ENCODE results near the gene ABHD8. TPM values are rescaled to one million over a fixed set of nuclear protein-coding genes. Genes with fewer than 3 reads are reported as not detected.

Gene ABHD8
- total RNA-seq (2014; rRNA removed; shearing (Covaris generic)) (10.9 and 19.1 TPM in 2 replicates), polyA plus RNA-seq (2016; fragmentation: Nextera tagmentation; extraction: Ambion mirVana) (8.7 and 9.1 TPM in 2 replicates)

DNA sequence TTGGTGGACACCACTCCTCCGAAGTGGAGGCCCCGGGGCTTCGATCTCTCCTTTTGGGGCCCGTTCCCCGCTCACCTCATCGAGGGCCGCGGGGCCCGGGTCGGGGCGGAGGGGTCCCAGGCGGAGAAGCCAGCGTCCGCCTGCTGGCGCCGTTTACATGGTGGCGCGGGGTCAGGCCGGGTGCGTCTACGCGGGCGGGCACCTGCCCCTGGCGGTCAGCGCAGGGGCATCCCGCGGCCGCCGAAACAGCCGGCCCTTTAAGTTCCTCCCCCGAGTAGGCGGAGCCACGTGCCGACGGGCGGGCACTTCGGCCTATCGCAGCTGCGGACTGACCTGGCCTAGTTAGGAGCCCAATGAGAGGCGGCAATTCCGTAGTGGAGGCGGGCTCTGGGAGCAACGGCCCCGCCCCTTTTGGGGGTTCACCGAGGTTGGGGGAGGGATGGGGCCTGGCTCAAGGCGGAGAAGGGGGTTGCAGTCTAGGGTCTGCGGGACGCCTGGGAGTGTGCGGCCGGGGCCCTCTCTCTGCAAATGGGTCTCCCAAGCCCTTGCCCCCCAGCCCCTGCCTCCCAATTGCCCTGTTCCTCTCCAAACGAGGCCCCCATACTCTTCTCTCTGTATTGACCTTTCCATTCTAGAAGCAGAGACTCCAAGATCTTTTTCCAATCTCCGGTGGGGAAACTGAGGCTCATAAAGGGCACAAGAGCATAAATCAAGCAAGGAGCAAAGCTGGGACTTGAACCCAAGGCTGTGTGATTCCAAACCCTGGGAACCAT lies at the start of gene ABHD8:
TSS of gene ABHD8 (minus strand) at position 259 of the 773 bp plus-strand sequence. CDS start 1,809 bp downstream, outside the sequence.
- TF ChIP-seq EZH2phosphoT487 (IDR thresholded peaks at IDR 0.05; ENCODE audit: insufficient read depth, low read depth) (no peak), EZH2 (IDR thresholded peaks at IDR 0.05; ENCODE audit: insufficient read depth, poor library complexity, severe bottlenecking) (no peak)
- Histone ChIP-seq H3F3A (ENCODE audit: insufficient read depth) (peaks cover 18% of the 10 kb centered on the region), H3K4me3 (peak within 1 kb of the TSS; percentile 77), H3K36me3 (ENCODE audit: low read depth) (no peaks in the 10 kb centered on the region), H4K20me1 (ENCODE audit: insufficient read depth) (no peaks in the 10 kb centered on the region), H3K9ac (peak within 1 kb of the TSS; percentile 66), H2AFZ (peak within 1 kb of the TSS; percentile 84), H3K9me2 (ENCODE audit: insufficient read depth) (no peaks in the 10 kb centered on the region), H3K79me2 (ENCODE audit: insufficient read depth) (peaks cover 15% of the 10 kb centered on the region), H3K4me1 (ENCODE audit: insufficient read depth) (peaks cover 22% of the 10 kb centered on the region), H3K9me3 (ENCODE audit: low read depth) (no peaks in the 10 kb centered on the region), H3K27me3 (replicated peaks; ENCODE audit: insufficient read depth) (no peaks in the 10 kb centered on the region), H3K27ac (no peak within 1 kb of the TSS), H3K4me2 (ENCODE audit: unreplicated experiment) (peak within 1 kb of the TSS; percentile 72)
- in situ Hi-C loops (cut with MboI): loop anchor here (10.0 kb wide), 1 partner anchor 81 kb away; no protein-coding TSS in a partner anchor
- WGBS, 2 experiments (ENCODE audit: low coverage in 1 of 2, low lambda C conversion rate in 2 of 2, missing lambda C conversion rate in 2 of 2): 1% methylated on average over 35 to 36 of the region's 52 CpGs
- peak; percentile 98 for DNase-seq

DNA sequence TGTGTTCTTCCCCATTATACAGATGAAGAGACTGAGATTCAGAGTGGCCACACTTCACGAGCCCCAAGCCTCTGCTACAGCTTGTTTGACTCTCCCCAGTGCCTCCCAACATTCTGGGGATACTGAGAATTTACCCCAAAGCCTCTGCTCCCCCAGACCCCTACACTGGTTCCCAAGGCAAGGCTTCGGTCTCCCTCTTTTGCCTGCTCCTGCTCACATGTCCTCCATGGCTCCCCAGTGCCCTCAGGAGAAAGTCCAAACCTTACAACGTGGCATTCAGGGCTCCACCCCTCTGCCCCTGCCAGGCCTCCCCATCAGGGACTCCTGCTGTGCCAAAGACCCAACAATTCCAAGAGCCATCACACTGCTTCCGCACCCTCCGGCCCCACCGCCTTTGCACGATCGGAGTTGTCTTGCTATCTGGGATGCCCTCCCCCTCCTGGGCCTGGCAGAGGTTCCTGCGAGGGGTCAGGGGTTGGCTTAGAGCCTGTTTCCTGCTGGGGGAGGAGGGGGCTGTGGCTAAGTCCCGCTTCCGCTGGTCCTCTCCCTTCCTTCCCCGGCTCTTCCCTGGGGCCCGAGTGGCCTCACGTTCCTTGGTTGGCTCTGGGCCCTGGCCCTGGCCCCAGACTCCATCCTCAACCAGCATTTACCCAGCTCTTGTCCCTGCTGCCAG lies 49.5 kb upstream of the ABHD8 start:
- Histone ChIP-seq H3K4me1 (ENCODE audit: insufficient read depth) (no peaks in the 10 kb centered on the region), H2AFZ (no peak overlapping the region), H4K20me1 (ENCODE audit: insufficient read depth) (no peaks in the 10 kb centered on the region), H3K4me2 (ENCODE audit: unreplicated experiment) (no peak overlapping the region), H3K4me3 (no peak overlapping the region), H3K9me3 (ENCODE audit: low read depth) (no peaks in the 10 kb centered on the region), H3K79me2 (ENCODE audit: insufficient read depth) (no peaks in the 10 kb centered on the region), H3K36me3 (ENCODE audit: low read depth) (no peaks in the 10 kb centered on the region), H3K27me3 (replicated peaks; ENCODE audit: insufficient read depth) (no peaks in the 10 kb centered on the region; the same call in 1 of the 2 replicates), H3F3A (ENCODE audit: insufficient read depth) (no peaks in the 10 kb centered on the region), H3K9ac (no peak overlapping the region), H3K9me2 (ENCODE audit: insufficient read depth) (no peaks in the 10 kb centered on the region), H3K27ac (no peak overlapping the region)
- no peak for DNase-seq
- WGBS, 2 experiments (ENCODE audit: low coverage in 1 of 2, low lambda C conversion rate in 2 of 2, missing lambda C conversion rate in 2 of 2): 39 to 45% methylated on average over 5 to 14 of the region's 14 CpGs
- in situ Hi-C loops (cut with MboI): no loop called here
- no peak for TF ChIP-seq EZH2phosphoT487 (IDR thresholded peaks at IDR 0.05; ENCODE audit: insufficient read depth, low read depth)
- no peak for TF ChIP-seq EZH2 (IDR thresholded peaks at IDR 0.05; ENCODE audit: insufficient read depth, poor library complexity, severe bottlenecking)

GRCh38 chr19:17351815-17352435 lies 48.7 kb upstream of the ABHD8 start:
- H3K27me3 ChIP-seq (replicated peaks; ENCODE audit: insufficient read depth): no peaks in the 10 kb centered on the region; the same call in 1 of the 2 replicates
- no peak overlapping the region for H3K27ac ChIP-seq
- no peaks in the 10 kb centered on the region for H3F3A ChIP-seq (ENCODE audit: insufficient read depth)
- H3K9ac ChIP-seq: no peak overlapping the region
- no peaks in the 10 kb centered on the region for H3K4me1 ChIP-seq (ENCODE audit: insufficient read depth)
- no peaks in the 10 kb centered on the region for H3K79me2 ChIP-seq (ENCODE audit: insufficient read depth)
- no peak for DNase-seq
- H2AFZ ChIP-seq: no peak overlapping the region
- in situ Hi-C loops (cut with MboI): no loop called here
- no peak overlapping the region for H3K4me2 ChIP-seq (ENCODE audit: unreplicated experiment)
- TF ChIP-seq EZH2 (IDR thresholded peaks at IDR 0.05; ENCODE audit: insufficient read depth, poor library complexity, severe bottlenecking): no peak
- no peak for TF ChIP-seq EZH2phosphoT487 (IDR thresholded peaks at IDR 0.05; ENCODE audit: insufficient read depth, low read depth)
- H3K36me3 ChIP-seq (ENCODE audit: low read depth): no peaks in the 10 kb centered on the region
- 88 to 91% methylated on average over 35 to 45 of the region's 45 CpGs for WGBS, 2 experiments (ENCODE audit: low coverage in 1 of 2, low lambda C conversion rate in 2 of 2, missing lambda C conversion rate in 2 of 2)
- no peaks in the 10 kb centered on the region for H3K9me3 ChIP-seq (ENCODE audit: low read depth)
- no peak overlapping the region for H3K4me3 ChIP-seq
- no peaks in the 10 kb centered on the region for H3K9me2 ChIP-seq (ENCODE audit: insufficient read depth)
- no peaks in the 10 kb centered on the region for H4K20me1 ChIP-seq (ENCODE audit: insufficient read depth)

GRCh38 chr19:17348700-17349099 lies 45.5 kb upstream of the ABHD8 start:
- Histone ChIP-seq H3K9me3 (ENCODE audit: low read depth) (no peaks in the 10 kb centered on the region), H3K27me3 (replicated peaks; ENCODE audit: insufficient read depth) (no peaks in the 10 kb centered on the region; the same call in 1 of the 2 replicates), H3K27ac (no peak overlapping the region), H3F3A (ENCODE audit: insufficient read depth) (no peaks in the 10 kb centered on the region), H2AFZ (peak overlapping the region; percentile 83), H3K4me2 (ENCODE audit: unreplicated experiment) (no peak overlapping the region), H4K20me1 (ENCODE audit: insufficient read depth) (no peaks in the 10 kb centered on the region), H3K36me3 (ENCODE audit: low read depth) (no peaks in the 10 kb centered on the region), H3K9ac (peak overlapping the region; percentile 51; the same call in 1 of the 2 replicates), H3K4me1 (ENCODE audit: insufficient read depth) (no peaks in the 10 kb centered on the region), H3K79me2 (ENCODE audit: insufficient read depth) (no peaks in the 10 kb centered on the region), H3K9me2 (ENCODE audit: insufficient read depth) (no peaks in the 10 kb centered on the region), H3K4me3 (peak overlapping the region; percentile 38)
- no peak for TF ChIP-seq EZH2phosphoT487 (IDR thresholded peaks at IDR 0.05; ENCODE audit: insufficient read depth, low read depth)
- no peak for TF ChIP-seq EZH2 (IDR thresholded peaks at IDR 0.05; ENCODE audit: insufficient read depth, poor library complexity, severe bottlenecking)
- WGBS, 2 experiments (ENCODE audit: low coverage in 1 of 2, low lambda C conversion rate in 2 of 2, missing lambda C conversion rate in 2 of 2): 3 to 4% methylated on average over 12 of the region's 12 CpGs
- peak; percentile 55 for DNase-seq
- in situ Hi-C loops (cut with MboI): loop anchor here (5.0 kb wide), 1 partner anchor 34 kb away; no protein-coding TSS in a partner anchor

Data from GM23248 (cell line).